HG03139 (cell line): ENCODE measurements around the gene TMEM108.

ENCODE experiments used
- ATAC-seq: cut with Tn5 transposase; IDR thresholded peaks from one replicate; pipeline ENCODE4 v1.9.1; 2021; ENCODE audit not compliant: unreplicated experiment

TMEM108 gene

GRCh38 chr3:133380481-133381225, 342.5 kb downstream of the TMEM108 start:
- no peak for ATAC-seq

DNA sequence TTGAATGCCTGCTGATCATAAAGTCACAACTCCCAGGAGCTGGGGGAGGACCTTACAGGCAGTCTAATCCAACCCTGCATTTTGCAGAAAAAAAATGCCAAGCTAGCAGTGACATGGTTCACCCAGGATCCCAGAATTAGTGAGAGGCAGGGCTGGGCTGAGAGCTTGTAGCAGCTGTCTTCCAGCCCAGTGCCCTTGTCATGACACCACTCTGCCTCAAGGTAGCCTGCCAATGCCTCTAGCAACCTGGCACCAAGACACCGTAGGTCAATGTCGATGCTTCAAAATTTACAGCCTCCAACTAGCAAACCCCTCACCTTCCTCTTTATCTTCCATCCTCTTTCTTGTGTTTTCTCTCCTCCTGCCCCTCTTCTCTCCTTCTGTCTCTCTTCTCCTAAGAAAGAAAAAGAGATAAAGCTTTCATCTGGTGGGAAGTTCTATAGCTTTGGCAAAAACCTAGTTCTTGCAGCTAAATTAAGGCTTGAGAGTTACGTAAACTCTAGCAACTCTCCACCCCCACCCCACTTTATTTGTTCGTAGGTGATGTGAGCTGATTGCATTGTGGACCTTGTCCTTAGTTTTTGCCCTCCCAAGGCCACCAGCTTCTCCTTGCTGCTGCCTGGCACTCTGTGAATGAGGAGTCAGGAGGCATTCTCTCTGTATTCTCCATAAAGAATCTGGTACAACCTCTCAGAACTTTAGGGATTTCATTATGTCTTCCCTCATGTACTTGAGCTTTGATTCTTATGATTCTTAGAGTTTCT, 343.3 kb downstream of the TMEM108 start:
- ATAC-seq, result no peak

GRCh38 chr3:133383175-133383574, 345.0 kb downstream of the TMEM108 start:
- no peak for ATAC-seq

DNA sequence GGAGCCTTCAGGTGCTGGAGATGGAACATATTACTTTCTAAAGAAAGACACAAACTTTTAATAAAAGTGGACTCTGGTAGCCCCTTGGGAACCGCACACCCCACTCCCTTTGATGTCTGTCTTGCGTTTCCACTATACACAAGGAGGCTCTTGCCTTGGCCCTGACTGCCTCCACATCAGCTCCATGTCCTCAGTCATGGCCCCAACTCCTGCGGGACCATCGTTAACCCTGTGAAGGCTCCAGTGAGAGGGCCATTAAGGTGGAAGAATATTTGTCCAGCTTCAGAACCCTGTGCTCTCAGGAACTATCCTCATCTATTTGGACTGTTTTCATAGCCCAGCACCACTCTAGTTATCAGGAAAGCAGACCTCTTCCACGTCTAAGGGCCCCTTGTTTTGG, 345.6 kb downstream of the TMEM108 start:
- no peak for ATAC-seq

DNA sequence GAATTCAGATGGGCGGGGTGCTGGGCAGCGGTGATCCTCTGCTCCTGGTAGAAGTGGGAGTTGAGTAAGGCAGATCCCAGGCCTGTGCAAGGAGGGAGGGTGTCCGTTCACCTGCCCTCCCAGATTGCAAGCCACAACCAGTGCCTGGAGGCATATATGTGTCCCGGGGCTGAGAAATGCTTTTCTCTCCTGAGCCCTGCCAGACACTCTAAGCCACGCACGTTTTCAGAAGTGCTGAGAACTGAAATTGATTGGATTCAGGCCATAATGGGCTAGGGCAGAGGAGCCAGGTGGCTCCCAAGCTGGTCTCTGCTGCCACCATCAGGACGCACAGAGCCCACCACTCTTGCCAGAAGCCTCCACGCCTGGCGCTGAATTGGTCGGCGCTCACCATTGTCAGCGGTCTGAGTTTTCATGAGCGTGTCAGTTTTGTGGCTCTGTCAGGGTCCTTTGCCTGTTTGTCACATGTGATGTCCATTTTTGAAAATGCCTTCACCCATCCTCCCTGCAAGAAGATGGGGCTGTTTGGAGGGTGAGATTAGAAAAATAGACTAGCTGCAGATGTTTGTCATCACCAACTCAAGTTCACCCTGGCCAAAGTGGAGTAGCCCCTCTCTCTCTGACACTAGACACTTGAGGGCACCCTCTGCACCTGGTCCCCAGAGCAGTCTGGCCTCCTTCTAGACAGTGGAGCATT, 346.3 kb downstream of the TMEM108 start:
- ATAC-seq, result peak; percentile 66

GRCh38 chr3:133386876-133387275, 348.7 kb downstream of the TMEM108 start:
- ATAC-seq, result no peak

GRCh38 chr3:133387341-133387740, 349.1 kb downstream of the TMEM108 start:
- ATAC-seq, result no peak

DNA sequence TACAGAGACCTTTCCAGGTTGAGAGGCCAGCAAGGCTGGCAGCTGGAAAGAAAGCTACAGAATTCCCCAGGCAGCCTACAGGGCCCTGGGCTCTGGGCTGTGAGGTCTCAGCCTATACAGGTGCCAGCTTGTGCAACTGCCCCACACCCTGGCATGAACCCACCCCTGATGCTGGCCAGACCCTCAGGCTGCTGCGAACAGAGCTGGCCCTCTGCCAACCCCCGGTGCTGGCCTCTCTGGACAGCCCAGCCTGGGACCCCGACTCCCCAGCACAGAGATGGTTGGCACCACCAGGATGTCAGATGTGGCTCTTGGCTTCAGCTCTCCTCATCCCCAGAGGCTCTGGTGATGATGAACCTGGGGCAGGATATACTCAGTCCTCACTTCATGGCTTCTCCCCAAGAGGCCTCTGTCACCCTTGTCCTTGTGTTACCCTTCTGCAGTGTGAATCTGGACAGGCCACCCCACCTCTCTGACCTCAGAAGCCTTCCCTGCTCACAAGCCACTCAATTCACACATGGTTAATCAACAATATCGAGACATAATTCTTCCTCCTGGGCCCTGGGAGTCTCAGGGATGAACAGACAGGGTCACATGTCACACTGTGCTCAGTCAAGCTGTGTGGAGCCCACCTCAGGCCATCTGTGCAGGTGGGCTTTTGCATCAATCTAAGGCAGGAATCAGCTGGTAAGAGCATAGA, 350.7 kb downstream of the TMEM108 start:
- ATAC-seq, result no peak

DNA sequence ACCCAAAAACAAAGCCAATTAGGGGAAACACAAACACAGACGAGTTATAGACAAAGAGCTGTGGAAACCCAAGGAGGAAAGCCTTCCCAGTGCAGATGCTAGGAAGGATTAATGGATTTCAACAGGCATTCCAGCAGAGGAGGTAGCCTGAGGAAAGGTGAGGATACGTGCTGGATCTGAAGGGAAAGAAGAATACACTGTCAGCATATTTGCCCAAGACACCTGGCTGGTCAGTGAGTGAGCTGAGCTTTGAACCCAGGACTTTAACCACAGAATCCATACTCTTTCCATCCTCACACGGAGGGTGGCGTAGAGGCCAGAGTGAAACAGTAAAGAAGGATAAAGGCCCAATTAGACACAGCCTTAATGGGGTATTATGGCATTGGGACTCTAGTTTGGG, 352.5 kb downstream of the TMEM108 start:
- no peak for ATAC-seq

DNA sequence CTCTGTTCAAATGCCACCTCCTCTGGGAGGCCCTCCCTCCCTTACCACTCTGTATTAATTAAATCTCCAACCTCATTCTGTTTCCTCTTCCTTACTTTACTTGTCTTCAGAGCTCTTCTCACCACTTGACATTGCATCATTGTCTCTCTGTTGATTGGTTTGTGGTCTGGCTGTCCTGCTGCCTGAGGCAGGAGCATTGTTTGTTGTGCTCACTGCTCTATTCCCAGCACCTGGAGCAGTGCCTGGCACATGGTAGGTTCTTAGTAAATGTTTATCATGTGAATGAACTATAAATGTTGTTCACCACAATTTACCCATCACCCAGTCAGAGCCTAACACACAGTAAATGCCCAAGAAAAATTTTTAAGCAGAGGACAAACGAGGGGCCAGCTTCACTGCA, 355.0 kb downstream of the TMEM108 start:
- ATAC-seq, result no peak

DNA sequence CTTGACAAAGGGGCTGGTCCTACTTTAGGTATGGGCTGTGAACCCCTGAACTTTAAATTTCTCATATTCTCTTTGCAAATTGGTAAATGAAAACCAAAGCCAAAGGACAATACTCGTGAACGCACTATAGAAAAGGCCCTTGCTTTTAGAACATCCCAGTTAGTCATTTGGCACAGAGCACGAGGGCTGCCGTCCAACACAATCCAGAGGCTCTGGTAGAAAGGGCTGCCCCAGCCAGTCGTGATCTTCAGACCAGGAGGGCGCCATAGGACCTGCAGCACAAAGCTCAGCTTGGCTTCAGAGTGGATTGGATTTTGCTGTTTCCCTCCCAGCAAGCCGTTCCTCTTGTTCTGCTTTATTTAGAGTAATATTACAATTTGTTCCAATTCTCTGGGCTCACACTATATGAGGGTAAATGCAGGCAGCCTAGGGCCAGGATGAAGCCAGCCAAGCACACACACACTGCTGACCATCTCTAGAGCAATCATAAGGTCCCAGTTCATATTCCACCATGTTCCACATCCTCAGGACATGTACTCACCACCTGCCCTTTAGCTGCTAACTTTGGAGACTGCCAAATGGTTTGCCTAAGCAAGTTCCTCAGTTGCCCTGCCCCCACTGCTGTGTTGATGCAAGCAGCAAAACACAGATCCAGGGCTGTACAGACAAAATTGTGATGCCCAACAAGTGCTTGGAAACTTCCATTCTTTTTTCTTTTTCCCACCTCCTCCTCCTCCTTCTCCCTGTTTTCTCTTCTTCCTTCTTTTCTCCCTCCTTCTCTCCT, 355.7 kb downstream of the TMEM108 start:
- no peak for ATAC-seq

- ATAC-seq, result no peak
Observed at GRCh38 chr3:133394561-133395311, 356.5 kb downstream of the TMEM108 start.

DNA sequence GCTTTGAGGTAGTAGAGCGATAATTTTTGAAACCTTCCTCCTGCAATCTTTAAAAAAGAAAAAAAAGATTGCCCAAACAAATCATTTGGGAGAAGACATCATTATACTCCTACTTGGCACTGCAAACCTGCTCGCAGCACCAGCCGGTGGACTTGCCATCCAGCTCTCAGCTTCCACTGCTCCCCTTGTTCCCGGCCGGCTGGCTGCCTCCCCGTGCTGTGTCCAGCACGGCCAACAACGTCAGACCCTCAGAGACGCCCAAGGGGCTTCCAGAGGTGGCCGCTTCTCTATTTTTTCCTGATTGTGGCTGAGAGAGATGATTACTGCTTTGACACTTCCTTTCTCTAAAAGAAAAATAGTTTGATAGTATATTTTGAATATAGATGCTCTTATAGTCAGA, 358.7 kb downstream of the TMEM108 start:
- no peak for ATAC-seq

DNA sequence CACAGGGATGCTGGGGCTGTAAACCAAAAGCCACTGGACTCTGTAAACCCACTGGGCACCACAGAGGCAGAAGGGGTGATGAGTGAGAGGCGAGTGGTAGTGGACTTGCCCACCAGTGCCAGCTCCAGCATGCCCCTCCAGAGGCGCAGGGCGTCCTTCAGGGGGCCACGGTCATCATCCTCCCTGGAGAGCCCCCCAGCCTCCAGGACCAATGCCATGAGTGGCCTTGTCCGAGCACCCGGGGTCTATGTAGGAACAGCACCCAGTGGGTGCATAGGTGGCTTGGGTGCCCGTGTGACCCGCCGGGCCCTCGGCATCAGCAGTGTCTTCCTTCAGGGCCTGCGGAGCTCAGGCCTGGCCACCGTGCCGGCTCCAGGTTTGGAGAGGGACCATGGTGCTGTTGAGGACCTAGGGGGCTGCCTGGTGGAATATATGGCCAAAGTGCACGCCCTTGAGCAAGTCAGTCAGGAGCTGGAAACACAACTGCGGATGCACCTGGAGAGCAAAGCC, 361.9 kb downstream of the TMEM108 start, which contains the start of gene BFSP2:
TSS of gene BFSP2 (plus strand) at position 51 of the 510 bp plus-strand sequence. CDS start at position 79, 28 bp downstream.
- no peak for ATAC-seq

GRCh38 chr3:133401374-133402135, 363.4 kb downstream of the TMEM108 start:
- no peak for ATAC-seq

GRCh38 chr3:133404920-133405319, 366.7 kb downstream of the TMEM108 start:
- no peak for ATAC-seq

GRCh38 chr3:133408366-133408765, 370.2 kb downstream of the TMEM108 start:
- no peak for ATAC-seq

DNA sequence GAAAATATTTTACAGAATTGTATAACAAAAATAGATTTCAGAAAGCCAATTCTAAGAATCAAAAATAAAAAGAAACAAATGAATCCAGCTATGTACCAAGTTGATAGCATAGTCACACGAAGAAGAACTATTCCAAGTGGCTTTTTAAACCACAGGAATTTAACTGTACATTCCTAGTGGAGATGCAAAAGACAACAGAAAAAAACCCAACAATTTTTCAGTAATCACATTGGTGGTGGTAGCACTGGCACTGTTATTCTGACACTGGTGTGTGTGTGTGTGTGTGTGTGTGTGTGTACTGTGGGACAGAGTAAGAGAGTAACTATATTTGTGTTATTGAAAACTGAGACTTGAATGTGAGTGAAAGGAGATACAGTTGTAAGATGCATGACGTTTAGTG, 370.8 kb downstream of the TMEM108 start:
- ATAC-seq, result no peak
